HCT116 (cell line): Measurements from ENCODE around the gene CCN5. TPM values are rescaled to one million over a fixed set of nuclear protein-coding genes. Genes with fewer than 3 reads are reported as not detected.

Source experiments
- ATAC-seq: fragments of 200-7000 bp; cut with Tn5 transposase; 2 replicates; pipeline ENCODE4 v1.9.1; 2020; ENCODE audit warnings: mild to moderate bottlenecking, moderate library complexity
- BruUV-seq: library from RNA; stranded (reverse); fragments of 400-500 nt; replicated peaks from 2 replicates; lab custom pipeline; 2021; lab: Mats Ljungman, UMichigan
- CTCF ChIA-PET: fragments of 300-600 bp; sonication (Branson Sonifier 250); formaldehyde crosslinking; loops from one replicate; lab custom pipeline; 2021; ENCODE audit warnings: antibody characterized with exemption; lab: Charles Lee
- POLR2A ChIA-PET: fragments of 300-600, 350-600 bp; sonication (Branson Sonifier 250); formaldehyde crosslinking; loops from one replicate; lab custom pipeline; 2021; ENCODE audit warnings: antibody characterized with exemption; lab: Charles Lee
- RAD21 ChIA-PET, 2 experiments: fragments of 300-600 bp; sonication (Branson Sonifier 250); formaldehyde crosslinking; loops; one replicate each; lab custom pipeline; 2023; ENCODE audit warnings: low total read pairs in 2 of 2; ENCODE audit not compliant: uncharacterized antibody in 2 of 2, unreplicated experiment in 2 of 2, low non-redundant PET in 1 of 2; lab: Charles Lee
- DNase-seq: peaks from one replicate; pipeline ENCODE4 v3.0.0-alpha.2; 2010; ENCODE audit warnings: low read depth, low spot score
- H2AFZ ChIP-seq: fragments of 200-600 bp; shearing (Covaris generic), sonication (generic); 2 replicates; pipeline ENCODE4 v1.6.1; 2017; ENCODE audit warnings: low read depth, mixed run types, mixed read lengths, antibody characterized with exemption, low read length; ENCODE audit not compliant: poor library complexity, severe bottlenecking
- H3K27ac ChIP-seq: 2 replicates; pipeline ENCODE4 v1.5.1; 2012; ENCODE audit warnings: low read depth, low read length
- H3K27me3 ChIP-seq: fragments of 200-600 bp; sonication (generic); 2 replicates; pipeline ENCODE4 v1.6.1; 2016; ENCODE audit warnings: mixed run types, low read length, mixed read lengths; ENCODE audit not compliant: insufficient read depth
- H3K36me3 ChIP-seq, 2 experiments: fragments of 200-500 bp in 1 of 2; fragments of 200-600 bp in 1 of 2; sonication (Bioruptor generic) in 1 of 2; sonication (generic) in 1 of 2; 2 replicates each; pipeline versions ENCODE4 v1.5.1 to v1.6.1; 2014 to 2016; ENCODE audit warnings: low read length in 2 of 2, inconsistent platforms in 1 of 2, mixed read lengths in 1 of 2, mixed run types in 1 of 2; ENCODE audit not compliant: insufficient read depth in 2 of 2, control insufficient read depth in 1 of 2
- H3K4me1 ChIP-seq, 2 experiments: fragments of 200-600 bp in 1 of 2; sonication (generic) in 1 of 2; 2 replicates each; pipeline versions ENCODE4 v1.5.1 to v1.6.1; 2012 to 2017; ENCODE audit warnings: low read length in 2 of 2, inconsistent platforms in 1 of 2, mild to moderate bottlenecking in 1 of 2, mixed read lengths in 1 of 2, mixed run types in 1 of 2, moderate library complexity in 1 of 2; ENCODE audit not compliant: insufficient read depth in 2 of 2, control insufficient read depth in 1 of 2
- H3K4me2 ChIP-seq: fragments of 200-600 bp; sonication (generic); 2 replicates; pipeline ENCODE4 v1.6.1; 2017; ENCODE audit warnings: mixed run types, low read length, mixed read lengths
- H3K4me3 ChIP-seq, 2 experiments: fragments of 200-600 bp in 1 of 2; sonication (generic) in 1 of 2; replicated peaks in 1 of 2; 2 replicates each; pipeline ENCODE4 v1.5.1; 2011 to 2016; ENCODE audit warnings: low read length in 2 of 2, control low read depth in 1 of 2, low read depth in 1 of 2, mild to moderate bottlenecking in 1 of 2, mixed read lengths in 1 of 2, mixed run types in 1 of 2
- H3K79me2 ChIP-seq: fragments of 200-600 bp; sonication (generic); 2 replicates; pipeline ENCODE4 v1.6.1; 2017; ENCODE audit warnings: mild to moderate bottlenecking, mixed run types, low read length, moderate library complexity, mixed read lengths; ENCODE audit not compliant: insufficient read depth
- H3K9ac ChIP-seq: fragments of 200-600 bp; sonication (generic); 2 replicates; pipeline ENCODE4 v1.6.1; 2016; ENCODE audit warnings: low read length, mixed read lengths
- H3K9me2 ChIP-seq: fragments of 200-600 bp; sonication (generic), shearing (Covaris generic); 2 replicates; pipeline ENCODE4 v1.6.1; 2017; ENCODE audit warnings: mixed run types, mild to moderate bottlenecking, moderate library complexity; ENCODE audit not compliant: insufficient read depth
- H3K9me3 ChIP-seq, 2 experiments: fragments of 200-500 bp in 1 of 2; fragments of 200-600 bp in 1 of 2; sonication (Bioruptor generic) in 1 of 2; sonication (generic) in 1 of 2; 2 replicates each; pipeline ENCODE4 v1.6.1; 2014 to 2017; ENCODE audit warnings: low read length in 2 of 2, mixed read lengths in 2 of 2, inconsistent platforms in 1 of 2, low read depth in 1 of 2, mild to moderate bottlenecking in 1 of 2, mixed run types in 1 of 2, moderate library complexity in 1 of 2; ENCODE audit not compliant: control insufficient read depth in 1 of 2, insufficient read depth in 1 of 2
- H4K20me1 ChIP-seq: fragments of 200-600 bp; sonication (generic), shearing (Covaris generic); 2 replicates; pipeline ENCODE4 v1.6.1; 2017; ENCODE audit warnings: mixed run types, mild to moderate bottlenecking, moderate library complexity; ENCODE audit not compliant: insufficient read depth
- CBX3 ChIP-seq: IDR thresholded peaks from 2 replicates; pipeline ENCODE4 v1.6.1; 2012; ENCODE audit warnings: low read depth
- CEBPB ChIP-seq: IDR thresholded peaks from 2 replicates; pipeline ENCODE4 v1.6.1; 2012; ENCODE audit warnings: low read depth
- EGR1 ChIP-seq: IDR thresholded peaks from 2 replicates; pipeline ENCODE4 v1.6.1; 2012; ENCODE audit warnings: low read depth
- ELF1 ChIP-seq: IDR thresholded peaks from 2 replicates; pipeline ENCODE4 v1.6.1; 2012; ENCODE audit warnings: low read depth, borderline replicate concordance
- EZH2 ChIP-seq: fragments of 200-600 bp; sonication (generic); IDR thresholded peaks from 2 replicates; pipeline ENCODE4 v1.6.1; 2017; ENCODE audit warnings: antibody characterized with exemption, mixed run types
- EZH2phosphoT487 ChIP-seq: fragments of 200-600 bp; IDR thresholded peaks from 2 replicates; pipeline ENCODE4 v1.6.1; 2018; ENCODE audit warnings: antibody characterized with exemption, borderline replicate concordance
- POLR2A ChIP-seq: IDR thresholded peaks from 2 replicates; pipeline ENCODE4 v1.7.0; 2011; ENCODE audit warnings: borderline replicate concordance; ENCODE audit not compliant: insufficient read depth, insufficient read length; ENCODE audit errors: extremely low read depth
- POLR2AphosphoS5 ChIP-seq: IDR thresholded peaks from 2 replicates; pipeline ENCODE4 v1.6.1; 2011; ENCODE audit warnings: mild to moderate bottlenecking, low read depth, low read length, moderate library complexity
- RAD21 ChIP-seq: IDR thresholded peaks from 2 replicates; pipeline ENCODE4 v1.6.1; 2012; ENCODE audit warnings: low read depth, mild to moderate bottlenecking
- SIN3A ChIP-seq: IDR thresholded peaks from 2 replicates; pipeline ENCODE4 v1.6.1; 2012; ENCODE audit warnings: low read depth
- SRF ChIP-seq: IDR thresholded peaks from 2 replicates; pipeline ENCODE4 v1.6.1; 2012; ENCODE audit warnings: low read depth
- TCF7L2 ChIP-seq: IDR thresholded peaks from 2 replicates; pipeline ENCODE4 v1.7.0; 2011; ENCODE audit warnings: borderline replicate concordance, inconsistent platforms; ENCODE audit not compliant: insufficient read depth, insufficient read length; ENCODE audit errors: extremely low read depth
- YY1 ChIP-seq: IDR thresholded peaks from 2 replicates; pipeline ENCODE4 v1.6.1; 2011; ENCODE audit warnings: low read length, low read depth, moderate library complexity, mild to moderate bottlenecking; ENCODE audit not compliant: insufficient replicate concordance; ENCODE audit errors: extremely low read depth
- ZNF274 ChIP-seq: fragments of 200-500 bp; sonication (Bioruptor generic); IDR thresholded peaks from 2 replicates; pipeline ENCODE4 v1.6.1; 2014; ENCODE audit warnings: mild to moderate bottlenecking, low read depth, low read length, inconsistent platforms
- intact Hi-C: fragments of 100-400 bp; cut with micrococcal nuclease; formaldehyde crosslinking; loops from 2 replicates; pipeline ENCODE4 v1.10.0; 2022
- total RNA-seq: library from RNA; stranded (reverse); gene quantifications from one replicate; pipeline ENCODE4 v1.2.1, GENCODE V29; 2021; ENCODE audit not compliant: unreplicated experiment
- TF ChIP-seq, protein P1 (sequence below), 3 experiments: fragments of 200-600 bp in 1 of 3; sonication (generic) in 1 of 3; IDR thresholded peaks in 2 of 3; conservative IDR thresholded peaks in 1 of 3; 2 replicates each; pipeline ENCODE4 v1.5.1; 2012 to 2017; ENCODE audit warnings: low read depth in 2 of 3, low read length in 2 of 3, antibody characterized with exemption in 1 of 3, borderline replicate concordance in 1 of 3, control low read depth in 1 of 3, mild to moderate bottlenecking in 1 of 3, mixed read lengths in 1 of 3, mixed run types in 1 of 3, moderate library complexity in 1 of 3; ENCODE audit not compliant: insufficient read depth in 1 of 3
- TF ChIP-seq, protein P2 (sequence below): IDR thresholded peaks from 2 replicates; pipeline ENCODE4 v1.6.1; 2012
- TF ChIP-seq, protein P3 (sequence below): IDR thresholded peaks from 2 replicates; pipeline ENCODE4 v1.6.1; 2012; ENCODE audit warnings: low read depth
- TF ChIP-seq, protein P4 (sequence below): IDR thresholded peaks from 2 replicates; pipeline ENCODE4 v1.6.1; 2011; ENCODE audit warnings: mild to moderate bottlenecking, low read length, moderate library complexity; ENCODE audit not compliant: insufficient replicate concordance; ENCODE audit errors: extremely low read depth

CCN5 gene
- total RNA-seq, 1 experiment from 2014 or later = 0.20 TPM

DNA sequence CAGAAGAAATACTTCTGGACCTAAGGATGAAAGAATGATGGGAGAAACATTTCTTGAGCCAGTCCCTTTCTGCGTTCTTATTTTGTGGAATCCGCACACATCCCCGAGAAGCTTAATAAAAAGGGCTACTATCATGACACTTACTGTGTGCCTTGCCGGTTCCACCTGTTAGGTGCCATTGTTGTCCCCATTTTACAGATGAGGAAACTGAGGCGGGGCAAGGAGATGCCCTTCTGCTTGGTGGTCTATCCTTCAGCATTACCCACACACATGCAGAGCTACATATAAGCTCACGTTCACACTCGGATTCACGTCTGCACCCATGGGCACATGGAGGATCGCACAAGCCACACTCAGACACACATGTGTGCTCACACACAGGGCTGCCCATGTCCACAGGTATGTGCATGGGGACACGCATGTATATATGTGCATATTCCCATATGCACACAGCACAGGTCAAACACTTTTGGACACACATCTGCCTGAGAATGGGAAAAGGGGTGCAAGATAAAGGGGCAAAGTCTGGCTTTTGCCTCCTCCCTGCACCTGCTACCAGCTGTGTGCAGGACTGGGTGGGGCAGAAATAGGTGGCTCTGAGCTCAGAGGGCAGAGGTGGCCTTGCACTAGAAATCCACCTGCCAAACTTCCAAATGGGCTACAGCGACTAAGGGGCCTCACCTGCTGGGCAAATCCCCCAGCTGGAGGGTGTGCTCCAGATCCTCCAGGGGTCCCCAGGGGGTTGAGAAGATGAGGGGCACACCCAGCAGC is 33.2 kb upstream of the CCN5 start:
- intact Hi-C loops = loop anchor here (2.0 kb wide), 1 partner anchor 467 kb away; no protein-coding TSS in a partner anchor
- Histone ChIP-seq H3K4me3 (no peak overlapping the region), H3K4me1 (peaks cover 9 to 27% of the 10 kb centered on the region in 2 experiments), H4K20me1 (no peaks in the 10 kb centered on the region), H3K36me3 (no peaks in the 10 kb centered on the region), H3K4me2 (no peak overlapping the region), H3K27me3 (no peaks in the 10 kb centered on the region), H3K9ac (no peak overlapping the region), H2AFZ (no peak overlapping the region), H3K9me2 (no peaks in the 10 kb centered on the region), H3K27ac (no peak overlapping the region), H3K9me3 (no peaks in the 10 kb centered on the region), H3K79me2 (no peaks in the 10 kb centered on the region)
- BruUV-seq = no TSS peak
- ChIA-PET RAD21 (interaction anchor here in 1 of 2 experiments (0.5 kb wide), 1 partner anchor 297 kb away, joined by 4 read pairs; no protein-coding TSS in a partner anchor), POLR2A (interaction anchor here (1.4 kb wide), 1 partner anchor 47 kb away, joined by 3 read pairs; no protein-coding TSS in a partner anchor), CTCF (interaction anchor here (0.8 to 7.5 kb wide), 2 partner anchors 50 to 465 kb away, joined by 3 to 160 read pairs; no protein-coding TSS in a partner anchor)
- ATAC-seq = no peak
- DNase-seq = no peak
- TF ChIP-seq ELF1 (no peak), POLR2AphosphoS5 (no peak), YY1 (no peak), SRF (no peak), CBX3 (no peak), POLR2A (no peak), ZNF274 (no peak), CEBPB (no peak), EZH2 (no peak), EGR1 (no peak), SIN3A (no peak), RAD21 (no peak), EZH2phosphoT487 (no peak), TCF7L2 (no peak)
- TF ChIP-seq, protein P1, sequence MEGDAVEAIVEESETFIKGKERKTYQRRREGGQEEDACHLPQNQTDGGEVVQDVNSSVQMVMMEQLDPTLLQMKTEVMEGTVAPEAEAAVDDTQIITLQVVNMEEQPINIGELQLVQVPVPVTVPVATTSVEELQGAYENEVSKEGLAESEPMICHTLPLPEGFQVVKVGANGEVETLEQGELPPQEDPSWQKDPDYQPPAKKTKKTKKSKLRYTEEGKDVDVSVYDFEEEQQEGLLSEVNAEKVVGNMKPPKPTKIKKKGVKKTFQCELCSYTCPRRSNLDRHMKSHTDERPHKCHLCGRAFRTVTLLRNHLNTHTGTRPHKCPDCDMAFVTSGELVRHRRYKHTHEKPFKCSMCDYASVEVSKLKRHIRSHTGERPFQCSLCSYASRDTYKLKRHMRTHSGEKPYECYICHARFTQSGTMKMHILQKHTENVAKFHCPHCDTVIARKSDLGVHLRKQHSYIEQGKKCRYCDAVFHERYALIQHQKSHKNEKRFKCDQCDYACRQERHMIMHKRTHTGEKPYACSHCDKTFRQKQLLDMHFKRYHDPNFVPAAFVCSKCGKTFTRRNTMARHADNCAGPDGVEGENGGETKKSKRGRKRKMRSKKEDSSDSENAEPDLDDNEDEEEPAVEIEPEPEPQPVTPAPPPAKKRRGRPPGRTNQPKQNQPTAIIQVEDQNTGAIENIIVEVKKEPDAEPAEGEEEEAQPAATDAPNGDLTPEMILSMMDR (IDR thresholded peaks at IDR 0.05 in 2 of 3, conservative IDR thresholded peaks at IDR 0.05 in 1 of 3; ENCODE audit: borderline replicate concordance in 1 of 3, insufficient read depth in 1 of 3, low read depth in 2 of 3, low read length in 2 of 3) = no peak
- TF ChIP-seq, protein P2, sequence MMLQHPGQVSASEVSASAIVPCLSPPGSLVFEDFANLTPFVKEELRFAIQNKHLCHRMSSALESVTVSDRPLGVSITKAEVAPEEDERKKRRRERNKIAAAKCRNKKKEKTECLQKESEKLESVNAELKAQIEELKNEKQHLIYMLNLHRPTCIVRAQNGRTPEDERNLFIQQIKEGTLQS = no peak
- TF ChIP-seq, protein P3, sequence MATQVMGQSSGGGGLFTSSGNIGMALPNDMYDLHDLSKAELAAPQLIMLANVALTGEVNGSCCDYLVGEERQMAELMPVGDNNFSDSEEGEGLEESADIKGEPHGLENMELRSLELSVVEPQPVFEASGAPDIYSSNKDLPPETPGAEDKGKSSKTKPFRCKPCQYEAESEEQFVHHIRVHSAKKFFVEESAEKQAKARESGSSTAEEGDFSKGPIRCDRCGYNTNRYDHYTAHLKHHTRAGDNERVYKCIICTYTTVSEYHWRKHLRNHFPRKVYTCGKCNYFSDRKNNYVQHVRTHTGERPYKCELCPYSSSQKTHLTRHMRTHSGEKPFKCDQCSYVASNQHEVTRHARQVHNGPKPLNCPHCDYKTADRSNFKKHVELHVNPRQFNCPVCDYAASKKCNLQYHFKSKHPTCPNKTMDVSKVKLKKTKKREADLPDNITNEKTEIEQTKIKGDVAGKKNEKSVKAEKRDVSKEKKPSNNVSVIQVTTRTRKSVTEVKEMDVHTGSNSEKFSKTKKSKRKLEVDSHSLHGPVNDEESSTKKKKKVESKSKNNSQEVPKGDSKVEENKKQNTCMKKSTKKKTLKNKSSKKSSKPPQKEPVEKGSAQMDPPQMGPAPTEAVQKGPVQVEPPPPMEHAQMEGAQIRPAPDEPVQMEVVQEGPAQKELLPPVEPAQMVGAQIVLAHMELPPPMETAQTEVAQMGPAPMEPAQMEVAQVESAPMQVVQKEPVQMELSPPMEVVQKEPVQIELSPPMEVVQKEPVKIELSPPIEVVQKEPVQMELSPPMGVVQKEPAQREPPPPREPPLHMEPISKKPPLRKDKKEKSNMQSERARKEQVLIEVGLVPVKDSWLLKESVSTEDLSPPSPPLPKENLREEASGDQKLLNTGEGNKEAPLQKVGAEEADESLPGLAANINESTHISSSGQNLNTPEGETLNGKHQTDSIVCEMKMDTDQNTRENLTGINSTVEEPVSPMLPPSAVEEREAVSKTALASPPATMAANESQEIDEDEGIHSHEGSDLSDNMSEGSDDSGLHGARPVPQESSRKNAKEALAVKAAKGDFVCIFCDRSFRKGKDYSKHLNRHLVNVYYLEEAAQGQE = no peak
- TF ChIP-seq, protein P4, sequence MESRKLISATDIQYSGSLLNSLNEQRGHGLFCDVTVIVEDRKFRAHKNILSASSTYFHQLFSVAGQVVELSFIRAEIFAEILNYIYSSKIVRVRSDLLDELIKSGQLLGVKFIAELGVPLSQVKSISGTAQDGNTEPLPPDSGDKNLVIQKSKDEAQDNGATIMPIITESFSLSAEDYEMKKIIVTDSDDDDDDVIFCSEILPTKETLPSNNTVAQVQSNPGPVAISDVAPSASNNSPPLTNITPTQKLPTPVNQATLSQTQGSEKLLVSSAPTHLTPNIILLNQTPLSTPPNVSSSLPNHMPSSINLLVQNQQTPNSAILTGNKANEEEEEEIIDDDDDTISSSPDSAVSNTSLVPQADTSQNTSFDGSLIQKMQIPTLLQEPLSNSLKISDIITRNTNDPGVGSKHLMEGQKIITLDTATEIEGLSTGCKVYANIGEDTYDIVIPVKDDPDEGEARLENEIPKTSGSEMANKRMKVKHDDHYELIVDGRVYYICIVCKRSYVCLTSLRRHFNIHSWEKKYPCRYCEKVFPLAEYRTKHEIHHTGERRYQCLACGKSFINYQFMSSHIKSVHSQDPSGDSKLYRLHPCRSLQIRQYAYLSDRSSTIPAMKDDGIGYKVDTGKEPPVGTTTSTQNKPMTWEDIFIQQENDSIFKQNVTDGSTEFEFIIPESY = no peak
